ENCODE measurements around the gene LRP10. TPM values are rescaled to one million over a fixed set of nuclear protein-coding genes. Genes with fewer than 3 reads are reported as not detected.

The LRP10 gene
- total and polyA plus RNA-seq, 2 of the 8 experiments (the other 6 are each of a cell fraction or from before 2014, with no cell fraction given): 12.4 to 15.6 TPM

DNA sequence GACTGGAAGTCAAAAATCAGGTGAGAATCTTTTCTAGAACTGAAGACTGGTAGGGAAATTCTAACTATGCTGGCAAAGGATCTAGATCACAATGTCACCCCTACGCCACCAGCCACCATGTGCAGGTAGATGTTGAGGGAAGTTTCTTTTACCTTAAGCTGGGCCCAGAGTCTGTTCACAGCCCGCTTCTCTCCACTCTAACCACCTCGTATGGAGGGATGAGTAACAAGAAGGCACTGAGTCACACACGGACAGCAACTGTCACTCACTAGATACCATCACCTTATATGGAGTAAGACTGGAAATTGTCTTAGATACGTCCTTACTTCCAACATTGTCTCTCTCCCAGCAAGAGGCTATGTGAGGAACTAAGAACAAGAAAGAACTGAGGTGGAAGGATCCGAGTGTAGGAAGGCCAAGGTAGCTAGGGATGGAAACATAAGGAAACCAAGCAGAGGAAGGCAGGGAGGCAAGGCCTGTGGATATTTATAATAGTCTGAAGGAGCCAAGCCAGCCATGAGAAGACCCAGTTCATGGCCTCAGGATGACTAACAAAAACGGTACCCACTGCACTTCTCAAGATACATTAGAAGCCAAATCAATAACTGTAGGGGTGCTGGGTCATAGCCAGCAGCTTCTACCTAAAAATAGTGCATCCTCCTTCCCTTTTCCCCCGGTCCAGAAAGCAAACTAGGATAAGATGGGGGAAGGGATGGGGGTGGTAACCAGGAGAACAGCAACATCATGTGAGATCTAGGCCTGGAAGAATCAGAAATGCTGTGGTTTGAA is 27.0 kb downstream of the LRP10 start (continued):
- no peak for TF ChIP-seq YY1 (IDR thresholded peaks at IDR 0.05; ENCODE audit: low read depth, low read length)
- no peak for TF ChIP-seq HDAC6 (IDR thresholded peaks at IDR 0.05; ENCODE audit: low read depth, low read length)
- no peak for TF ChIP-seq SIX5 (IDR thresholded peaks at IDR 0.05; ENCODE audit: low read depth, low read length)
- no peak for TF ChIP-seq SRF (IDR thresholded peaks at IDR 0.05; ENCODE audit: low read depth, low read length)
- TF ChIP-seq NRF1 (IDR thresholded peaks at IDR 0.05; ENCODE audit: low read depth, low read length): no peak
- no peak for TF ChIP-seq RAD21 (IDR thresholded peaks at IDR 0.05 in 1 of 2, conservative IDR thresholded peaks at IDR 0.05 in 1 of 2; ENCODE audit: low read depth in 2 of 2, low read length in 2 of 2)
- TF ChIP-seq MAFK (IDR thresholded peaks at IDR 0.05; ENCODE audit: low read depth, low read length): no peak
